Astrocyte of the cerebellum (primary cell): ENCODE data around the gene LRP1B.

Experiments used
- DNase-seq: peaks from one replicate; pipeline ENCODE4 v3.0.0-alpha.2; 2011; ENCODE audit warnings: low read depth
- H3K4me3 ChIP-seq: 2 replicates; pipeline ENCODE4 v1.5.1; 2011; ENCODE audit warnings: mild to moderate bottlenecking, low read depth, low read length, moderate library complexity
- in situ Hi-C: cut with HindIII; loops from 2 replicates; pipeline ENCODE4 v1.10.0; 2017; ENCODE audit warnings: low sequenced_read_pairs
- TF ChIP-seq, protein P1 (sequence below): IDR thresholded peaks from 2 replicates; pipeline ENCODE4 v1.5.1; 2012; ENCODE audit warnings: low read length, low read depth, moderate library complexity, mild to moderate bottlenecking; ENCODE audit errors: missing control alignments

The LRP1B gene

DNA sequence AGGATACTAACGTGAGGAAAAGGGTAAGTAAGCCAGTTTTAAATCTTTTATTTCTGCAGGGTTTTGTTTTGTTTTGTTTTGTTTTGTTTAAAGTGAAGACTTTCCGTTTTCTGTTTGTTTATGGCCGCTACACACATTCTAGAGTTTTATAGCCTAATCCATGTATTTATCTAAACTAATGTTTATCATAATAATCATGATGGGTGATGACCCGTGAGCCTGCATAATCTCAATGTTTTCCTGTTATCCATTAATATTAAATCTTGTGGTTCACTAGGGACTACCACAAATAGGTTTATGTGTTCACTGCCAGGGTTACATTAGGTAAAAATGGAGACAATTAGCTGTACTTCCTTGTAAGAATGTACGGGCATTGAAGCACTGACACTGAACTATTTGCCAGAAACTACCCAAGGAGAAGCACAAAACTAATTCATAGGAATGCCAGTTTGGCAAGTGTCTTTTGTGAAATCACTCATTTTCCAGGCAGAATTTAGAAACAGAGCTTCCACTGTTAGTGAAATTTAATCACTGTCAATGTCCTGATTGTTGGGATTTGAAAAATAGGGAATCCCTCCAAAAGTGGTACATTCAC is 574.8 kb downstream of the LRP1B start:
- DNase-seq = no peak
- in situ Hi-C loops = no loop called here
- TF ChIP-seq, protein P1, sequence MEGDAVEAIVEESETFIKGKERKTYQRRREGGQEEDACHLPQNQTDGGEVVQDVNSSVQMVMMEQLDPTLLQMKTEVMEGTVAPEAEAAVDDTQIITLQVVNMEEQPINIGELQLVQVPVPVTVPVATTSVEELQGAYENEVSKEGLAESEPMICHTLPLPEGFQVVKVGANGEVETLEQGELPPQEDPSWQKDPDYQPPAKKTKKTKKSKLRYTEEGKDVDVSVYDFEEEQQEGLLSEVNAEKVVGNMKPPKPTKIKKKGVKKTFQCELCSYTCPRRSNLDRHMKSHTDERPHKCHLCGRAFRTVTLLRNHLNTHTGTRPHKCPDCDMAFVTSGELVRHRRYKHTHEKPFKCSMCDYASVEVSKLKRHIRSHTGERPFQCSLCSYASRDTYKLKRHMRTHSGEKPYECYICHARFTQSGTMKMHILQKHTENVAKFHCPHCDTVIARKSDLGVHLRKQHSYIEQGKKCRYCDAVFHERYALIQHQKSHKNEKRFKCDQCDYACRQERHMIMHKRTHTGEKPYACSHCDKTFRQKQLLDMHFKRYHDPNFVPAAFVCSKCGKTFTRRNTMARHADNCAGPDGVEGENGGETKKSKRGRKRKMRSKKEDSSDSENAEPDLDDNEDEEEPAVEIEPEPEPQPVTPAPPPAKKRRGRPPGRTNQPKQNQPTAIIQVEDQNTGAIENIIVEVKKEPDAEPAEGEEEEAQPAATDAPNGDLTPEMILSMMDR = no peak
- H3K4me3 ChIP-seq = no peak overlapping the region

GRCh38 chr2:141554810-141555209 is 576.0 kb downstream of the LRP1B start:
- in situ Hi-C loops = no loop called here
- DNase-seq = peak; percentile 22
- TF ChIP-seq, protein P1 = peak; percentile 74
- H3K4me3 ChIP-seq = no peak overlapping the region

GRCh38 chr2:141534666-141535362 is 596.0 kb downstream of the LRP1B start:
- no peak for DNase-seq
- in situ Hi-C loops = no loop called here
- no peak overlapping the region for H3K4me3 ChIP-seq
- TF ChIP-seq, protein P1 = no peak

GRCh38 chr2:141529659-141530058 is 601.2 kb downstream of the LRP1B start:
- no peak overlapping the region for H3K4me3 ChIP-seq
- TF ChIP-seq, protein P1 = no peak
- DNase-seq = no peak
- in situ Hi-C loops = no loop called here

- no peak for DNase-seq
- H3K4me3 ChIP-seq = no peak overlapping the region
- in situ Hi-C loops = no loop called here
- TF ChIP-seq, protein P1 = no peak
Observed at GRCh38 chr2:141528990-141529389, 601.8 kb downstream of the LRP1B start.

GRCh38 chr2:141526760-141527159 is 604.1 kb downstream of the LRP1B start:
- in situ Hi-C loops = no loop called here
- DNase-seq = no peak
- TF ChIP-seq, protein P1 = no peak
- H3K4me3 ChIP-seq = no peak overlapping the region
